Kidney (tissue), 14 donors: ENCODE measurements around the gene PIP5K1B. TPM values are rescaled to one million over a fixed set of nuclear protein-coding genes. Genes with fewer than 3 reads are reported as not detected.

ENCODE experiments used
- DNase-seq, 5 donors: peaks; one replicate each; pipeline ENCODE4 v3.0.0-alpha.2; 2013 to 2020
- FAIRE-seq: peaks from 2 replicates; lab custom pipeline; 2012; peaks lifted over from hg19 to GRCh38; lab: Jason Lieb, UNC
- H3K27ac ChIP-seq, 2 donors: one replicate each; pipeline ENCODE4 v1.7.0; 2013; ENCODE audit warnings: low read depth in 2 of 2, low read length in 2 of 2, inconsistent platforms in 1 of 2
- H3K27me3 ChIP-seq: one replicate; pipeline ENCODE4 v1.7.1; 2013; ENCODE audit warnings: low read length, inconsistent platforms; ENCODE audit not compliant: control insufficient read depth, insufficient read depth
- H3K36me3 ChIP-seq, 3 donors: one replicate each; pipeline versions ENCODE4 v1.7.0 to v1.7.1; 2013; ENCODE audit warnings: low read length in 3 of 3, control low read depth in 1 of 3, inconsistent platforms in 1 of 3; ENCODE audit not compliant: insufficient read depth in 3 of 3, control insufficient read depth in 2 of 3
- H3K4me1 ChIP-seq, 3 donors: one replicate each; pipeline versions ENCODE4 v1.7.0 to v1.7.1; 2013; ENCODE audit warnings: low read length in 3 of 3, inconsistent platforms in 1 of 3, low read depth in 1 of 3; ENCODE audit not compliant: control insufficient read depth in 2 of 3, insufficient read depth in 2 of 3
- H3K4me3 ChIP-seq, 3 donors: one replicate each; pipeline versions ENCODE4 v1.7.0 to v1.8.1; 2013; ENCODE audit warnings: low read length in 3 of 3, control low read depth in 1 of 3, inconsistent platforms in 1 of 3
- H3K9ac ChIP-seq, 3 donors: one replicate each; pipeline versions ENCODE4 v1.7.0 to v1.7.1; 2013; ENCODE audit warnings: low read length in 3 of 3, control low read depth in 1 of 3, inconsistent platforms in 1 of 3
- H3K9me3 ChIP-seq, 3 donors: one replicate each; pipeline versions ENCODE4 v1.7.0 to v1.7.1; 2013; ENCODE audit warnings: low read length in 3 of 3, control low read depth in 1 of 3, inconsistent platforms in 1 of 3; ENCODE audit not compliant: control insufficient read depth in 2 of 3, insufficient read depth in 1 of 3
- intact Hi-C: fragments of 100-400 bp; cut with DNase I; formaldehyde crosslinking; loops from one replicate; pipeline ENCODE4 v1.11.1; 2022
- polyA plus RNA-seq: library from polyadenylated mRNA; stranded (reverse); fragments of 350-450 nt; fragmentation: Illumina TruSeq; extraction: RNeasy Lipid Tissue Mini Kit (QIAGEN cat#74804); gene quantifications from one replicate; pipeline ENCODE4 v1.2.3, GENCODE V29; 2014; ENCODE audit warnings: low read depth, low replicate concordance; ENCODE audit not compliant: insufficient read depth
- total RNA-seq: library from RNA; stranded (reverse); fragmentation: NEBNext Ultra II Directional; extraction: Animal tissue kit (Norgen Biotek cat#: 25700); gene quantifications from one replicate; pipeline ENCODE4 v1.2.1, GENCODE V29; 2021
- TF ChIP-seq, protein P1 (sequence below): IDR thresholded peaks from 3 replicates; pipeline ENCODE4 v1.5.1; 2012; ENCODE audit warnings: mild to moderate bottlenecking, moderate library complexity, borderline replicate concordance; ENCODE audit not compliant: insufficient read depth; ENCODE audit errors: extremely low read depth
- donor health status: control.
- donor health status: control.
- donor health status: control.
- donor health status: control.
- donor health status: control.
- donor health status: DM: yes; HTN: yes; CAD: no.
- donor health status: Normal renal cell carcinoma (clear cell type).

The PIP5K1B gene
- total and polyA plus RNA-seq, 2 donors from 2014 or later, result 9.4 to 10.1 TPM

DNA sequence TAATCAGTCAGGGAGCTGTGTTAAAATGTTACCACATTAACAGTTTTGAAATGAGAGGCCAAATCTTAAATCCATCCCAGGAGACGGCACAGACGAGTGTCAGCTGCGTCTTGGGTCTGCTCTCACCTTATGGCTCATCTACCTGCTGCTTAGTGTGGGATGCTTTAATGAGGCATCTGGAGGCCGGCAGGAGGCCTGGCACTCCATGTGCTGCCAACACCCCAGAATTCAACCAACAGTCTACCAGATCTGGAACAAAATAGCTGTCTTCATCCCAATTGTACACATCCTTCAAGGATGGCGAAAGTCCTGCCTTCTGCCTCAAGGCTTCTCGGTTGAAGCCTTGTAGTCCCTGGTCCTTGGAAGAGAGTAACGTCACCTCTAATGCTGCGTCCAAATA, 296.9 kb downstream of the PIP5K1B start:
- Histone ChIP-seq H3K9ac (no peak overlapping the region), H3K27ac (no peak overlapping the region), H3K4me3 (no peak overlapping the region), H3K4me1 (no peaks in the 10 kb centered on the region), H3K36me3 (no peaks in the 10 kb centered on the region), H3K27me3 (no peaks in the 10 kb centered on the region), H3K9me3 (no peaks in the 10 kb centered on the region)
- FAIRE-seq, result no peak
- DNase-seq, result no peak
- TF ChIP-seq, protein P1, sequence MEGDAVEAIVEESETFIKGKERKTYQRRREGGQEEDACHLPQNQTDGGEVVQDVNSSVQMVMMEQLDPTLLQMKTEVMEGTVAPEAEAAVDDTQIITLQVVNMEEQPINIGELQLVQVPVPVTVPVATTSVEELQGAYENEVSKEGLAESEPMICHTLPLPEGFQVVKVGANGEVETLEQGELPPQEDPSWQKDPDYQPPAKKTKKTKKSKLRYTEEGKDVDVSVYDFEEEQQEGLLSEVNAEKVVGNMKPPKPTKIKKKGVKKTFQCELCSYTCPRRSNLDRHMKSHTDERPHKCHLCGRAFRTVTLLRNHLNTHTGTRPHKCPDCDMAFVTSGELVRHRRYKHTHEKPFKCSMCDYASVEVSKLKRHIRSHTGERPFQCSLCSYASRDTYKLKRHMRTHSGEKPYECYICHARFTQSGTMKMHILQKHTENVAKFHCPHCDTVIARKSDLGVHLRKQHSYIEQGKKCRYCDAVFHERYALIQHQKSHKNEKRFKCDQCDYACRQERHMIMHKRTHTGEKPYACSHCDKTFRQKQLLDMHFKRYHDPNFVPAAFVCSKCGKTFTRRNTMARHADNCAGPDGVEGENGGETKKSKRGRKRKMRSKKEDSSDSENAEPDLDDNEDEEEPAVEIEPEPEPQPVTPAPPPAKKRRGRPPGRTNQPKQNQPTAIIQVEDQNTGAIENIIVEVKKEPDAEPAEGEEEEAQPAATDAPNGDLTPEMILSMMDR, result no peak
- intact Hi-C loops, result loop anchor here (10.0 kb wide), 1 partner anchor 417 kb away; no protein-coding TSS in a partner anchor

DNA sequence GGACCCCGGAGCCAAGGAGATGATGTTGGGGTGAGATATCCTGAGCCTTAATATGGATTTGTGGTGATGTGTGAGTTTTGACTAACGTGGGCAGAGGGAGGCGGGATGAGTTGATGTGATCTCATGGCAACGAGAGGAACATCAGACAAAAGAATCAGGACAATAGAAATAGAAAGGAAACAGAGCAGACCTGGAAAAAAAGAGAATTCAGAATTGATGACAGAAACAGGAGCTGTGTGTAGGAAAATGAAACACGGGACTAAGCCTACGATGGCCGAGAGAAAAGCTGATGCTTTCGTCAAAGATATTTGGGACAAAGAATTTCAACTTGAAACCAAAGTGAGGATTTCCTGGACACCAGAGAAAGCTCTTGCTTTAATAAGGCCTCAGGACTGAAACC, 298.0 kb downstream of the PIP5K1B start:
- H3K27ac ChIP-seq, result no peak overlapping the region
- no peaks in the 10 kb centered on the region for H3K4me1 ChIP-seq
- H3K9me3 ChIP-seq, result no peaks in the 10 kb centered on the region
- intact Hi-C loops, result loop anchor here (10.0 kb wide), 1 partner anchor 418 kb away; no protein-coding TSS in a partner anchor
- FAIRE-seq, result no peak
- H3K27me3 ChIP-seq, result no peaks in the 10 kb centered on the region
- TF ChIP-seq, protein P1, result no peak
- DNase-seq, result no peak
- H3K9ac ChIP-seq, result no peak overlapping the region
- H3K36me3 ChIP-seq, result no peaks in the 10 kb centered on the region
- H3K4me3 ChIP-seq, result no peak overlapping the region

DNA sequence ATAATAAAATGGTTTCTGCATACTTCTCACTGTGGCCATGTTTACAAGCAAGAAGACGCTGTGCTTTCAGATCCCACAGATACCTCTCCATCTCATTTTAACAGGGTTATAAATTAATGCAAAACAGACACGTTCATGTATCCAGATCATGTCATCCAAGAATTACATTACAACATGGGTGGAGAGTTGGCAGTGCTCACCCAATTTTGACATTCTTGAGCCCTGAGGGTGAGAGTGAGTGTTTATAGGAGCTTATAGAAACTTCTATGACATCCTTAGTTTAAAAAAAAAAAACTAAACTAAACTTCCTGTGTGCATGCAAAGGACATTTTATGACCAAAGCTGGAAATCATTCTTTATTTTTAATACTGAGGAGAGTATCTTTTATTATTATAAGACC, 299.8 kb downstream of the PIP5K1B start:
- Histone ChIP-seq H3K4me1 (no peaks in the 10 kb centered on the region), H3K4me3 (no peak overlapping the region), H3K9ac (no peak overlapping the region), H3K9me3 (no peaks in the 10 kb centered on the region), H3K27ac (no peak overlapping the region), H3K27me3 (no peaks in the 10 kb centered on the region), H3K36me3 (no peaks in the 10 kb centered on the region)
- FAIRE-seq, result no peak
- TF ChIP-seq, protein P1, result no peak
- no peak for DNase-seq
- intact Hi-C loops, result loop anchor here (10.0 kb wide), 1 partner anchor 420 kb away; no protein-coding TSS in a partner anchor

DNA sequence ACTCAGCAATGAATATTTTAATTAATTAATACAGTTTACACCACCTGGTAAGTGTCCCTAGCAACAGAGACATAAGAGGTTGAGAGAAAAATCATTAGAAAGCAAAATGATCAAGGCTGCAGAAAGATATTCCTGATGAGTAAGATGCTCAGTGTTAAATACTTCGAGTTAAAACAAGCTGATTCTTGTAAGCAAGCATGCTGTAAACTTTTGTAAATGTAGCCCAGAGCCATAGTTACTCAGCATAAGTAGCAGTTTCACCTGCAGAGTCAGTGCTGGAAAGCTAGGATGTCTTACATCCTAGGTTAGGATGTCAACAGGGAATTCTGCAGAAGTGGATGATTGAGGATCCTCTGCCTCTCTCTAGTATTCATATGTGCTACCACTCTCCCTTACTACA, 304.7 kb downstream of the PIP5K1B start:
- Histone ChIP-seq H3K4me1 (no peaks in the 10 kb centered on the region), H3K27me3 (no peaks in the 10 kb centered on the region), H3K9ac (no peak overlapping the region), H3K27ac (no peak overlapping the region), H3K9me3 (no peaks in the 10 kb centered on the region), H3K36me3 (no peaks in the 10 kb centered on the region), H3K4me3 (no peak overlapping the region)
- FAIRE-seq, result no peak
- TF ChIP-seq, protein P1, result no peak
- no peak for DNase-seq
- intact Hi-C loops, result loop anchor here (10.0 kb wide), 1 partner anchor 425 kb away; no protein-coding TSS in a partner anchor
